ENCODE data around the gene CPM.
A peak's percentile ranks its signal among the peaks of the same experiment; 100 is the strongest.
"Not testable (repeated sequence)": the region's sequence is repeated elsewhere in the genome, so short reads cannot be mapped to it uniquely, and the experiment has no call there.

CPM gene

GRCh38 chr12:68831272-68831671, 101.7 kb downstream of the CPM start:
- no peak overlapping the region for H3K27ac Mint-ChIP-seq
- peaks cover 9% of the 10 kb centered on the region for H3K36me3 Mint-ChIP-seq
- no peak overlapping the region for H3K4me3 Mint-ChIP-seq
- no peaks in the 10 kb centered on the region for H3K27me3 Mint-ChIP-seq
- no peaks in the 10 kb centered on the region for H3K9me3 Mint-ChIP-seq (ENCODE audit: low read depth)
- H3K4me1 Mint-ChIP-seq (ENCODE audit: low read depth), result peaks cover 26% of the 10 kb centered on the region

- Mint-ChIP-seq H3K4me3 (no peak overlapping the region), H3K27me3 (no peaks in the 10 kb centered on the region), H3K9me3 (ENCODE audit: low read depth) (no peaks in the 10 kb centered on the region), H3K27ac (peak overlapping the region; percentile 91), H3K4me1 (ENCODE audit: low read depth) (peaks cover 28% of the 10 kb centered on the region), H3K36me3 (peaks cover 12% of the 10 kb centered on the region)
Observed at GRCh38 chr12:68828672-68829068, 104.3 kb downstream of the CPM start.

GRCh38 chr12:68827895-68828671, 104.9 kb downstream of the CPM start:
- H3K27ac Mint-ChIP-seq, result peak overlapping the region; percentile 91

GRCh38 chr12:68825569-68826217, 107.3 kb downstream of the CPM start:
- peak overlapping the region; percentile 78 for H3K27ac Mint-ChIP-seq
- H3K4me1 Mint-ChIP-seq (ENCODE audit: low read depth), result peaks cover 33% of the 10 kb centered on the region
- peak overlapping the region; percentile 3 for H3K4me3 Mint-ChIP-seq
- no peaks in the 10 kb centered on the region for H3K9me3 Mint-ChIP-seq (ENCODE audit: low read depth)
- peaks cover 14% of the 10 kb centered on the region for H3K36me3 Mint-ChIP-seq
- H3K27me3 Mint-ChIP-seq, result no peaks in the 10 kb centered on the region

More at GRCh38 chr12:68827895-68828671, 104.9 kb downstream of the CPM start:
- Mint-ChIP-seq H3K36me3 (peaks cover 14% of the 10 kb centered on the region), H3K4me3 (no peak overlapping the region), H3K4me1 (ENCODE audit: low read depth) (peaks cover 31% of the 10 kb centered on the region), H3K27me3 (no peaks in the 10 kb centered on the region), H3K9me3 (ENCODE audit: low read depth) (no peaks in the 10 kb centered on the region)

- peaks cover 35% of the 10 kb centered on the region for H3K4me1 Mint-ChIP-seq (ENCODE audit: low read depth)
- H3K9me3 Mint-ChIP-seq (ENCODE audit: low read depth), result no peaks in the 10 kb centered on the region
- H3K27ac Mint-ChIP-seq, result peak overlapping the region; percentile 50
- no peak overlapping the region for H3K4me3 Mint-ChIP-seq
- H3K27me3 Mint-ChIP-seq, result no peaks in the 10 kb centered on the region
- H3K36me3 Mint-ChIP-seq, result peaks cover 12% of the 10 kb centered on the region
Observed at GRCh38 chr12:68824597-68825250, 108.2 kb downstream of the CPM start.

- Mint-ChIP-seq H3K9me3 (ENCODE audit: low read depth) (no peaks in the 10 kb centered on the region), H3K4me1 (ENCODE audit: low read depth) (peaks cover 37% of the 10 kb centered on the region), H3K36me3 (peaks cover 12% of the 10 kb centered on the region), H3K27ac (peak overlapping the region; percentile 50), H3K27me3 (no peaks in the 10 kb centered on the region), H3K4me3 (no peak overlapping the region)
Observed at GRCh38 chr12:68824131-68824530, 108.8 kb downstream of the CPM start.

- H3K4me3 Mint-ChIP-seq, result no peak overlapping the region
- H3K27ac Mint-ChIP-seq, result peak overlapping the region; percentile 54
- peaks cover 10% of the 10 kb centered on the region for H3K36me3 Mint-ChIP-seq
- H3K4me1 Mint-ChIP-seq (ENCODE audit: low read depth), result peaks cover 39% of the 10 kb centered on the region
- no peaks in the 10 kb centered on the region for H3K9me3 Mint-ChIP-seq (ENCODE audit: low read depth)
- no peaks in the 10 kb centered on the region for H3K27me3 Mint-ChIP-seq
Observed at GRCh38 chr12:68823696-68824095, 109.3 kb downstream of the CPM start.

- Mint-ChIP-seq H3K27me3 (no peaks in the 10 kb centered on the region), H3K4me3 (no peak overlapping the region), H3K27ac (peak overlapping the region; percentile 23), H3K9me3 (ENCODE audit: low read depth) (no peaks in the 10 kb centered on the region), H3K4me1 (ENCODE audit: low read depth) (peaks cover 29% of the 10 kb centered on the region), H3K36me3 (peaks cover 9% of the 10 kb centered on the region)
Observed at GRCh38 chr12:68821357-68822188, 111.4 kb downstream of the CPM start.

- H3K27me3 Mint-ChIP-seq; H3K9me3 Mint-ChIP-seq (ENCODE audit: low read depth); H3K4me3 Mint-ChIP-seq; H3K27ac Mint-ChIP-seq; H3K36me3 Mint-ChIP-seq: not testable (repeated sequence)
- peaks cover 37% of the 10 kb centered on the region for H3K4me1 Mint-ChIP-seq (ENCODE audit: low read depth)
Observed at GRCh38 chr12:68819481-68819880, 113.5 kb downstream of the CPM start.

- no peak overlapping the region for H3K27ac Mint-ChIP-seq
- no peak overlapping the region for H3K4me3 Mint-ChIP-seq
- H3K36me3 Mint-ChIP-seq, result peaks cover 7% of the 10 kb centered on the region
- no peaks in the 10 kb centered on the region for H3K9me3 Mint-ChIP-seq (ENCODE audit: low read depth)
- no peaks in the 10 kb centered on the region for H3K27me3 Mint-ChIP-seq
- peaks cover 53% of the 10 kb centered on the region for H3K4me1 Mint-ChIP-seq (ENCODE audit: low read depth)
Observed at GRCh38 chr12:68815928-68816800, 116.8 kb downstream of the CPM start.

GRCh38 chr12:68815232-68815927, 117.6 kb downstream of the CPM start:
- H3K27ac Mint-ChIP-seq, result peak overlapping the region; percentile 35
- H3K27me3 Mint-ChIP-seq, result no peaks in the 10 kb centered on the region
- no peaks in the 10 kb centered on the region for H3K9me3 Mint-ChIP-seq (ENCODE audit: low read depth)
- peak overlapping the region; percentile 3 for H3K4me3 Mint-ChIP-seq
- peaks cover 6% of the 10 kb centered on the region for H3K36me3 Mint-ChIP-seq
- peaks cover 52% of the 10 kb centered on the region for H3K4me1 Mint-ChIP-seq (ENCODE audit: low read depth)

- no peaks in the 10 kb centered on the region for H3K27me3 Mint-ChIP-seq
Observed at GRCh38 chr12:68814490-68815231, 118.3 kb downstream of the CPM start.

GRCh38 chr12:68813242-68813593, 119.8 kb downstream of the CPM start:
- no peaks in the 10 kb centered on the region for H3K27me3 Mint-ChIP-seq
- peaks cover 12% of the 10 kb centered on the region for H3K36me3 Mint-ChIP-seq
- peaks cover 52% of the 10 kb centered on the region for H3K4me1 Mint-ChIP-seq (ENCODE audit: low read depth)
- H3K9me3 Mint-ChIP-seq (ENCODE audit: low read depth), result no peaks in the 10 kb centered on the region
- H3K27ac Mint-ChIP-seq, result peak overlapping the region; percentile 1
- H3K4me3 Mint-ChIP-seq, result no peak overlapping the region

More at GRCh38 chr12:68814490-68815231, 118.3 kb downstream of the CPM start:
- peaks cover 6% of the 10 kb centered on the region for H3K36me3 Mint-ChIP-seq
- no peaks in the 10 kb centered on the region for H3K9me3 Mint-ChIP-seq (ENCODE audit: low read depth)
- H3K27ac Mint-ChIP-seq, result peak overlapping the region; percentile 35
- H3K4me1 Mint-ChIP-seq (ENCODE audit: low read depth), result peaks cover 47% of the 10 kb centered on the region
- H3K4me3 Mint-ChIP-seq, result peak overlapping the region; percentile 3
